HepG2 (cell line): ENCODE measurements around the gene PANK2. TPM values are rescaled to one million over a fixed set of nuclear protein-coding genes. Genes with fewer than 3 reads are reported as not detected.

Source experiments
- ADNP ChIP-seq: sonication (generic); formaldehyde crosslinking; IDR thresholded peaks from 2 replicates; pipeline ENCODE4 v1.4.0; 2020; ENCODE audit warnings: missing genetic modification reagents
- ATF3 ChIP-seq: sonication (generic); formaldehyde crosslinking; IDR thresholded peaks from 2 replicates; pipeline ENCODE4 v1.4.0; 2020; ENCODE audit warnings: missing genetic modification reagents
- GATAD1 ChIP-seq: IDR thresholded peaks from 2 replicates; pipeline ENCODE4 v1.6.1; 2016; ENCODE audit warnings: missing genetic modification reagents, missing compliant biosample characterization
- HIVEP1 ChIP-seq: sonication (generic); formaldehyde crosslinking; IDR thresholded peaks from 2 replicates; pipeline ENCODE4 v1.4.0; 2020; ENCODE audit warnings: mild to moderate bottlenecking, missing genetic modification reagents
- ISL2 ChIP-seq: sonication (generic); formaldehyde crosslinking; IDR thresholded peaks from 2 replicates; pipeline ENCODE4 v1.5.0; 2020; ENCODE audit warnings: missing genetic modification reagents
- JUN ChIP-seq: sonication (generic); formaldehyde crosslinking; IDR thresholded peaks from 2 replicates; pipeline ENCODE4 v1.4.0; 2020; ENCODE audit warnings: mild to moderate bottlenecking, missing genetic modification reagents
- MBNL3 ChIP-seq: fragments of 250-450 bp; sonication (Bioruptor Pico); conservative IDR thresholded peaks from 2 replicates; pipeline ENCODE4 v1.8.0; 2022; ENCODE audit warnings: mild to moderate bottlenecking, inconsistent platforms
- MXD4 ChIP-seq: IDR thresholded peaks from 2 replicates; pipeline ENCODE4 v1.6.1; 2016; ENCODE audit warnings: mild to moderate bottlenecking, missing biosample characterization, missing genetic modification reagents
- NCOR1 ChIP-seq: fragments of 200-600 bp; sonication (generic); IDR thresholded peaks from 2 replicates; pipeline ENCODE4 v1.7.0; 2017; ENCODE audit warnings: antibody characterized with exemption, low read length, borderline replicate concordance
- NFRKB ChIP-seq: fragments of 450-650 bp; IDR thresholded peaks from 2 replicates; pipeline ENCODE4 v1.6.1; 2017
- NR0B2 ChIP-seq: sonication (generic); formaldehyde crosslinking; IDR thresholded peaks from 2 replicates; pipeline ENCODE4 v1.4.0; 2020; ENCODE audit warnings: mild to moderate bottlenecking, missing genetic modification reagents
- PLRG1 ChIP-seq: fragments of 450-650 bp; conservative IDR thresholded peaks from 2 replicates; pipeline ENCODE4 v1.6.1; 2016
- SNAI1 ChIP-seq: sonication (generic); formaldehyde crosslinking; IDR thresholded peaks from 2 replicates; pipeline ENCODE4 v1.5.0; 2020; ENCODE audit warnings: mild to moderate bottlenecking, missing genetic modification reagents, borderline replicate concordance
- SRSF4 ChIP-seq: fragments of 200-400 bp; formaldehyde crosslinking; IDR thresholded peaks from one replicate; pipeline ENCODE4 v1.6.1; 2018; ENCODE audit warnings: mild to moderate bottlenecking, low read depth, low read length, moderate library complexity; ENCODE audit not compliant: poor library complexity, severe bottlenecking
- TARDBP ChIP-seq: sonication (generic); formaldehyde crosslinking; IDR thresholded peaks from 2 replicates; pipeline ENCODE4 v1.8.0; 2022; ENCODE audit warnings: mild to moderate bottlenecking, missing genetic modification reagents
- TBL1XR1 ChIP-seq: fragments of 150-350 bp; IDR thresholded peaks from 2 replicates; pipeline ENCODE4 v1.6.1; 2014; ENCODE audit warnings: borderline replicate concordance, low read length; ENCODE audit not compliant: partially characterized antibody
- TEAD2 ChIP-seq: sonication (generic); formaldehyde crosslinking; IDR thresholded peaks from 2 replicates; pipeline ENCODE4 v1.9.0; 2021; ENCODE audit warnings: missing genetic modification reagents
- WIZ ChIP-seq: sonication (generic); formaldehyde crosslinking; IDR thresholded peaks from 2 replicates; pipeline ENCODE4 v1.5.1; 2020; ENCODE audit warnings: mild to moderate bottlenecking, missing genetic modification reagents
- ZBTB1 ChIP-seq: sonication (generic); formaldehyde crosslinking; IDR thresholded peaks from 2 replicates; pipeline ENCODE4 v1.4.0; 2020; ENCODE audit warnings: missing genetic modification reagents, borderline replicate concordance
- ZFP37 ChIP-seq: sonication (generic); formaldehyde crosslinking; IDR thresholded peaks from 2 replicates; pipeline ENCODE4 v1.4.0; 2020; ENCODE audit warnings: missing genetic modification reagents, borderline replicate concordance
- ZFP62 ChIP-seq: sonication (generic); formaldehyde crosslinking; IDR thresholded peaks from 2 replicates; pipeline ENCODE4 v1.4.0; 2020; ENCODE audit warnings: missing genetic modification reagents
- ZKSCAN8 ChIP-seq: IDR thresholded peaks from 2 replicates; pipeline ENCODE4 v1.6.1; 2016; ENCODE audit warnings: borderline replicate concordance, missing genetic modification reagents, missing compliant biosample characterization
- ZNF138 ChIP-seq: sonication (generic); formaldehyde crosslinking; IDR thresholded peaks from 2 replicates; pipeline ENCODE4 v1.5.0; 2020; ENCODE audit warnings: mild to moderate bottlenecking, low read depth, missing genetic modification reagents
- ZNF333 ChIP-seq: sonication (generic); formaldehyde crosslinking; IDR thresholded peaks from 2 replicates; pipeline ENCODE4 v1.4.0; 2020; ENCODE audit warnings: mild to moderate bottlenecking, missing genetic modification reagents, borderline replicate concordance
- ZNF431 ChIP-seq: sonication (generic); formaldehyde crosslinking; IDR thresholded peaks from 2 replicates; pipeline ENCODE4 v1.9.0; 2022; ENCODE audit warnings: missing genetic modification reagents, low read depth, mild to moderate bottlenecking, borderline replicate concordance
- ZNF563 ChIP-seq: sonication (generic); formaldehyde crosslinking; IDR thresholded peaks from 2 replicates; pipeline ENCODE4 v1.8.0; 2022; ENCODE audit warnings: mild to moderate bottlenecking, moderate library complexity, missing genetic modification reagents
- ZNF607 ChIP-seq: sonication (generic); formaldehyde crosslinking; IDR thresholded peaks from 2 replicates; pipeline ENCODE4 v1.5.1; 2020; ENCODE audit warnings: missing genetic modification reagents, mild to moderate bottlenecking, borderline replicate concordance
- ZNF720 ChIP-seq: sonication (generic); formaldehyde crosslinking; IDR thresholded peaks from 2 replicates; pipeline ENCODE4 v1.4.0; 2020; ENCODE audit warnings: missing genetic modification reagents
- ZNF768 ChIP-seq: sonication (generic); formaldehyde crosslinking; IDR thresholded peaks from 2 replicates; pipeline ENCODE4 v1.4.0; 2020; ENCODE audit warnings: missing genetic modification reagents
- ZSCAN31 ChIP-seq: sonication (generic); formaldehyde crosslinking; IDR thresholded peaks from 2 replicates; pipeline ENCODE4 v1.5.0; 2020; ENCODE audit warnings: low read depth, mild to moderate bottlenecking, missing genetic modification reagents
- polyA plus RNA-seq, 8 experiments: library from polyadenylated mRNA; depleted of rRNA in 3 of 8; stranded (reverse) in 7 of 8; unstranded in 1 of 8; fragments of >200 nt; fragmentation: Illumina TruSeq in 4 of 8; extraction: Trizol in 4 of 8; gene quantifications; 2 replicates each; pipeline versions ENCODE4 v1.2.1 to v1.2.3, GENCODE V29; 2011 to 2016; ENCODE audit warnings: low read depth in 4 of 8, missing spikeins in 1 of 8, mixed read lengths in 1 of 8; ENCODE audit not compliant: insufficient read depth in 1 of 8
- total RNA-seq, 5 experiments: library from RNA; depleted of rRNA; stranded (reverse); fragments of >200 nt; fragmentation: Illumina TruSeq; extraction: Trizol; gene quantifications; 2 replicates each; pipeline ENCODE4 v1.2.3, GENCODE V29; 2016; ENCODE audit warnings: low read depth in 1 of 5
- TF ChIP-seq, protein P1 (sequence below): sonication (generic); formaldehyde crosslinking; IDR thresholded peaks from 2 replicates; pipeline ENCODE4 v1.4.0; 2020; ENCODE audit warnings: missing genetic modification reagents, mild to moderate bottlenecking, borderline replicate concordance

The PANK2 gene
- total and polyA plus RNA-seq, 2 of the 13 experiments (the other 11 are each of a cell fraction or from before 2014, with no cell fraction given), result 39.2 to 123 TPM

- TF ChIP-seq TBL1XR1 (peak; percentile 4), JUN (CRISPR knock-in tag) (no peak), GATAD1 (CRISPR knock-in tag) (no peak), ZFP37 (CRISPR knock-in tag) (peak; percentile 94), MBNL3 (CRISPR knock-in tag) (no peak), ZFP62 (CRISPR knock-in tag) (peak; percentile 72; the same call in 1 of the 2 replicates), ZNF138 (0 out of 2 replicates have a peak, but pooled peaks have one; percentile 37), ISL2 (CRISPR knock-in tag) (peak; percentile 35; the same call in 1 of the 2 replicates), ZNF431 (CRISPR knock-in tag) (peak; percentile 23; the same call in 1 of the 2 replicates), NCOR1 (no peak), NFRKB (no peak), ZNF768 (CRISPR knock-in tag) (no peak), ZNF720 (CRISPR knock-in tag) (no peak), SNAI1 (0 out of 2 replicates have a peak, but pooled peaks have one; percentile 35), TARDBP (CRISPR knock-in tag) (peak; percentile 33; the same call in 1 of the 2 replicates), WIZ (CRISPR knock-in tag) (no peak; the same call in 1 of the 2 replicates), NR0B2 (CRISPR knock-in tag) (0 out of 2 replicates have a peak, but pooled peaks have one; percentile 49), ATF3 (no peak), ZNF333 (CRISPR knock-in tag) (peak; percentile 90), SRSF4 (no peak), ZNF607 (0 out of 2 replicates have a peak, but pooled peaks have one; percentile 49), PLRG1 (no peak), HIVEP1 (peak; percentile 67; the same call in 1 of the 2 replicates), ADNP (CRISPR knock-in tag) (0 out of 2 replicates have a peak, but pooled peaks have one; percentile 74), ZSCAN31 (CRISPR knock-in tag) (peak; percentile 85; the same call in 1 of the 2 replicates), ZBTB1 (CRISPR knock-in tag) (no peak), TEAD2 (CRISPR knock-in tag) (0 out of 2 replicates have a peak, but pooled peaks have one; percentile 84), MXD4 (CRISPR knock-in tag) (no peak), ZNF563 (CRISPR knock-in tag) (peak; percentile 30; the same call in 1 of the 2 replicates), ZKSCAN8 (peak; percentile 40)
- TF ChIP-seq, protein P1, sequence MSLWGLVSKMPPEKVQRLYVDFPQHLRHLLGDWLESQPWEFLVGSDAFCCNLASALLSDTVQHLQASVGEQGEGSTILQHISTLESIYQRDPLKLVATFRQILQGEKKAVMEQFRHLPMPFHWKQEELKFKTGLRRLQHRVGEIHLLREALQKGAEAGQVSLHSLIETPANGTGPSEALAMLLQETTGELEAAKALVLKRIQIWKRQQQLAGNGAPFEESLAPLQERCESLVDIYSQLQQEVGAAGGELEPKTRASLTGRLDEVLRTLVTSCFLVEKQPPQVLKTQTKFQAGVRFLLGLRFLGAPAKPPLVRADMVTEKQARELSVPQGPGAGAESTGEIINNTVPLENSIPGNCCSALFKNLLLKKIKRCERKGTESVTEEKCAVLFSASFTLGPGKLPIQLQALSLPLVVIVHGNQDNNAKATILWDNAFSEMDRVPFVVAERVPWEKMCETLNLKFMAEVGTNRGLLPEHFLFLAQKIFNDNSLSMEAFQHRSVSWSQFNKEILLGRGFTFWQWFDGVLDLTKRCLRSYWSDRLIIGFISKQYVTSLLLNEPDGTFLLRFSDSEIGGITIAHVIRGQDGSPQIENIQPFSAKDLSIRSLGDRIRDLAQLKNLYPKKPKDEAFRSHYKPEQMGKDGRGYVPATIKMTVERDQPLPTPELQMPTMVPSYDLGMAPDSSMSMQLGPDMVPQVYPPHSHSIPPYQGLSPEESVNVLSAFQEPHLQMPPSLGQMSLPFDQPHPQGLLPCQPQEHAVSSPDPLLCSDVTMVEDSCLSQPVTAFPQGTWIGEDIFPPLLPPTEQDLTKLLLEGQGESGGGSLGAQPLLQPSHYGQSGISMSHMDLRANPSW (CRISPR knock-in tag), result no peak
Measured at GRCh38 chr20:3846378-3846739, 42.8 kb upstream of the PANK2 start (continued).
